Germinal center (tissue), 1 donor: ENCODE data around the gene RIN3.

Experiments used
- DNase-seq: peaks from one replicate; pipeline ENCODE4 v3.0.0; 2012; ENCODE audit warnings: mixed read lengths, low spot score

Gene RIN3

GRCh38 chr14:92507174-92507768 is 6.3 kb upstream of the RIN3 start:
- DNase-seq, result peak; percentile 25

- DNase-seq, result no peak
These were observed 2.6 kb upstream of the RIN3 start for GRCh38 chr14:92510972-92511371.

DNA sequence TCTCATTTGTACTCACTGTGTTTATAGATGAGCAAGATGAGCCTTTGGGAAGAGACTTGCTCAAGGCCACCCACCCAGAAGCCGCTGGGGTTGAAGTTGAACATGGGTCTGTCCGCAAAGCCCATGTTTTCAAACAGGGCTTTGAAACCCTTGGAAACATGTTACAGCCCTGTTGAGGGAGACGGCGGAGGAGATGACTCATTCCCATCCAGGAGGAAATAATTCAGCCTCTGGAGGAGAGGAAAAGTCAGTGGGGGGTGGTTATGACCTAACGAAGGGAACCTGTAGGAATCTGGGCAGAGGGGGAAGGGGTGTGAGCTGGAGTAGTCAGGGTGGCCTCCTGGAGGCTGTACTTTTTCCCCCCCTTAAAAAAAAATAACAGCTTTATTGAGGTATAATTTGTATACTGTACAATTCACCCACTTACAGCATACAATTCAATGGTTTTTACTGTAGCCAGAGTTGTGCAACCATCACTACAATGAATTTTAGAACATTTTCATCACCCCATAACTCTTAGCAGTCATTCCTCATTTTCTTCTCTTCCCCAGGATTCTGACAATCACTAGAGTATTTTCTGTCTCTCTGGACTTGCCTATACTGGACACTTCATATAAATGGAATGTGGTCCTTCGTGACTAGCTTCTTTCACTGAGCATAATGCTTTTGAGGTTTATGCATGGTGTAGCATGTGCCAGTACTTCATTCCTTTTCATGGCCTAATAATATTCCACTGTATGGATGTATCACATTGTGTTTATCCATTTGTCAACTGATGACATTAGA is 1.9 kb upstream of the RIN3 start:
- no peak for DNase-seq

DNA sequence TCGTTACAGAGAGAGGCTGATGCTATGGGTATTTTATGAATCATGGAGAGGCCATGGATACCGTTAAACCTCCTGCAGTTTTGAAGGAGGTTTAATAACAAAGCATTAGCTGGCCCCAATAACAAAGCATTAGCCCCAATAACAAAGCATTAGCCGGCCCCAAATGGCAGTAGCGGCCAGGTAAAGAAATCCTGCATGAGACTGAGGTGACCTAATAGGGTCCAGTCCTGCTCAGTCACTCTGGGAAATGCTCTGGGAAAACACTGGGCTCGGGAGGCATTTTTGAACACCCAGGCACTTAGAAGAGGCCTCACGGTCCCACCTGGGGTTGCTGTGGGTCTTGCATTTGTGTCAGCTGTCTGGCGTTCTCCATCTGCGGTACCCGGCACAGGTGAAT is 776 bp upstream of the RIN3 start:
- DNase-seq, result no peak

GRCh38 chr14:92513966-92514843 is 624 bp downstream of the RIN3 start:
- DNase-seq, result peak; percentile 22

DNA sequence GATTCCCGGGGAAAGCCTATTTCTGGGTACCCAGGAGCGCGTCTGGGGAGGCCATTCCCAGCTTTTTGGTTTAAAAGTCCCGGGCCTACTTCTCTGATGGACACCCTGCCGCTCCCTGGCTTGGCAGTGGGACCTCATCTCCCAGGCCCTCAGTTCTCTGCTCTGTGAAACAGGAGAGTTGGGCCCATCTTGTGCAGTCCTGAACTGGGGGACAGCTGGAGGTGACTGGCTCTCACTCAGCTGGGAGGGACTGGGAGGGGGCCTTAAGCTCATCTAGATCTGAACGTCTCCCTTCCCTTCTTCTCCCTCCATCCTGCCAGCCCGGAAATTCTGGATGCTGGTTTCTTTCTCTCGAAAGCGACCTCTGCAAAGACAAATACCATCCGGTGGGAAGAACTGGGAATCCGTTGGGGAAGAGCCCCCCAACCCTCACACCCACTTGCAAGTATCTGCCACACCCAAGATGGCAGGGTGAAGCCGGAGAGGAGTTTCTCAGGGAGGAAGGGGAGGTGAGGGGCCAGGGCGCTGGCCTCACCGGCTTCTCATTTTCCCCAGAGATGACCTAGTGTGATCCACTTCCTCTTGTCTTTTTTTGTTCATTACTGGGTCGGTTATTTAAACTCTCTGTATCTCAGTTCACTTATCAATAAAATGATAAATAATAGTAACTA is 1.4 kb downstream of the RIN3 start:
- DNase-seq, result no peak

DNA sequence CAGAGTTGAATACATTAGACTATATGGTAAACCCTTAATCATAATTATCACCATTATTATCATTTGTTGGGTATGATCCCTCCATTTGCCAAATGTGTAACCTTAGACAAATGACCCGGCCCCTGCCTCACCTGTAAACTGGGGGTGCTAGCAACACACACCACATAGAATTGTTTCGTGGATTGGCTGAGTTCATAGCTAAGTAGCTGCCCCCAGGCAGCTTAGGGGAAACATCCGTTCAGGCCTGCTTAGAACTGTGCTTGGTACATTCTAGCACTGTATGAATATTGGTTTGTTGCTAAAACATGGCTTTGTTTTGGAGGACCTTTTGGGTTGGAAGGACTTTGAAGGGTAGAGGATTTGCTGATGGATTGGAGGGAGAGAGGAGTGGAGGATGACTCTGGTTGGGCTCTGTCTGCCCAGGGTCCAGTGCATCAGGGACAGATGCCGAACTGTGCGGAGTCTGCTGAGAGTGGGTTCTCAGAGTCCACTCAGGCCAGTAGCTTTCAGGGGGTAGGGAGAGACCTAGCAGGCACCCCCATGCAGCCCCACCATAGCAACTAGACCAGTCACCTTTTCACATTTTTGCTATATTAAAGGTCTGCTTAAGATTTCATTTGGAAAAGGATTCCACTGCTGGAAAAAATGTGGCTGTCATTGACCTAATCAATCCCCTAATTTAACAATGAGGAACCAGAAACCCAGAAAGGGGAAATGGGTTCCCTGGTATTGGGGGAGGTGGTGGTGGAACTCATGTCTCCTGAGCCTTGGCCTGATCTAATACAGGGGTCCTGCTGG is 2.2 kb downstream of the RIN3 start:
- no peak for DNase-seq

GRCh38 chr14:92516344-92516965 is 2.9 kb downstream of the RIN3 start:
- no peak for DNase-seq

GRCh38 chr14:92516966-92517506 is 3.5 kb downstream of the RIN3 start:
- DNase-seq, result no peak

DNA sequence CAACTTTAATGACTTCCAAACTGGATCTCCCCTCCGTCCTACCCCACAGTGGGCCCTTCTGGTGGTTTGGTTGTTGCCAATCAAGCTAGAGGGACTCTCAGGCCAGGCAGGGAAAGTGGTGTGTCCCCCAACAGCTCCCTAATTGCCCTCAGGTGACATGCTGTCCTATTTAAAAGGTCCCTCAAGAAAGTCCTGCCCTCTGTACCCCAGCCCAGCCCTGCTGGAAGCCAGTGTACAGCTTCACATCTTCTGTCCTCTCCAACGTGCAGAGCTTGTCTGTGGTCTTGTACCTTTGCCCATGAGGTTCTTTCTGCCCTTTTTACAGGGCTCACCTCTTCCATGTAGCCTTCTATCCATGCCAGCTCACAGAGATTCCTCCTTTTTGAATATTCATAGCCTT is 4.2 kb downstream of the RIN3 start:
- no peak for DNase-seq

- no peak for DNase-seq
These were observed 5.9 kb downstream of the RIN3 start for GRCh38 chr14:92519246-92520101.

- DNase-seq, result no peak
These were observed 6.8 kb downstream of the RIN3 start for GRCh38 chr14:92520102-92521057.

GRCh38 chr14:92521058-92521415 is 7.5 kb downstream of the RIN3 start:
- DNase-seq, result no peak

GRCh38 chr14:92523752-92524151 is 10.2 kb downstream of the RIN3 start:
- DNase-seq, result no peak

- no peak for DNase-seq
These were observed 11.1 kb downstream of the RIN3 start for GRCh38 chr14:92524602-92525185.

DNA sequence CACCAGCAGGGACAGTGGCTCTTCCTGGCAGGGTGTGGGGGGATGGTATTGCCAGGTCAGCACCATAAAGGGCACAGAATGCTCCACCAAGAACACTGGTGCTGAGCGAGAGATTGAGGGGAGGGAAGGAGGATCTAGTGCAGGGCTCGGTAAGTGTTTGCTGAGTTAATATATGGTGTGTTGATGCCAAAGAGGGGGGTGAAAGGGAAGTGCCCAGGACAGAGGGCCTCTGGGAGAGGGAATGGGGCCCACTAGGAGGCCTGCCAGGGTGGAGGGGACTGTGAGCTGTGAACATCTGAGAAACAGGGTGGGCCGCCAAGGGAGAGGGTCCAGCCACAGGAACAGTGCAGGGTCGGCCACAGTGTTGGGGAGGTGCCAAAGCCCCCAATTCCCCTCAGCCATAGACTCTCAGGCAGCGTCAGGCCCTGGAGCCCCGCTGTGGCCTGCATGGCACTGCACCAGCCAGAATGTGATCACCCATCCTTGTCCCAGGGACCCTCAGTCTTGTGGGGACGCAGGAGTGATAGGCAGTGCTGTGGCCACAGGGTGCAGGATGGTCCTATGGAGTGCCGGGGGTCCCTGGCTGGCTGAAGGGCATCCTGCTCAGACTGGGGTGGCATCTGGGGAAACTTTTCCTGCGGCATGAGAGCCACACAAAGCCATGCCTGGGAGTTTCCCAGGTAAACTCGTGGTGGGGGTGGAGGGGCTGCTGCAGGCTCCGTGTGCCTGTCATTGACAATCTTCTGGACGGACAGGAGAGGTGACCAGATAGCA is 11.9 kb downstream of the RIN3 start:
- no peak for DNase-seq

DNA sequence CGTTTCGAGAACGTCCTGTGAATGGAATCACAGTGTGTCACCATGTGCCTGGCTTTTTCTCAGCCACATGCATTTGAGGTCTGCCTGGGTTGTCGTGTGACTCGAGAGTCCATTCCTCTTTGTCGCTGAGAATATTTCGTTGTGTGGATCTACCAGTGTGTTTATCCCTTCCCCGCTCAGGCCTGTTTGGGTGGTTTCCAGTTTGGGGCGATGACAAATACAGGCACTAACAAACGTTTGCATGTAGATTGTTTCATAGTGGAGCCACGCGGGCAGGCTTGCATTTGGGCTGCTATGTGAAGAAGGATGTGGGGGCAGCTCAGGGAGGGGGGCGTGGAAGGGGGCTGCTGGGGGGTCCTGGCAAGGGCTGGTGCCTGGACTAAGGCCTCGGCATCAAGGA is 14.1 kb downstream of the RIN3 start:
- DNase-seq, result no peak
